ENCODE results near the gene BSPRY.
"Not testable (repeated sequence)": the region's sequence is repeated elsewhere in the genome, so short reads cannot be mapped to it uniquely, and the experiment has no call there.

BSPRY gene

GRCh38 chr9:113343732-113344231 is 5.6 kb upstream of the BSPRY start:
- DNase-seq: no peak

- no peak for DNase-seq
Observed at GRCh38 chr9:113345190-113345589, 4.2 kb upstream of the BSPRY start.

- no peak for DNase-seq
Observed at GRCh38 chr9:113345671-113346070, 3.7 kb upstream of the BSPRY start.

- no peak for DNase-seq
Observed at GRCh38 chr9:113348437-113348836, 904 bp upstream of the BSPRY start.

- DNase-seq: no peak
Observed at GRCh38 chr9:113349066-113349444, 286 bp upstream of the BSPRY start.

- DNase-seq: peak; percentile 9
Observed at GRCh38 chr9:113350107-113350661, 843 bp downstream of the BSPRY start.

GRCh38 chr9:113350937-113351336 is 1.6 kb downstream of the BSPRY start:
- peak; percentile 36 for DNase-seq

GRCh38 chr9:113352006-113352405 is 2.7 kb downstream of the BSPRY start:
- DNase-seq: no peak

- DNase-seq: no peak
Observed at GRCh38 chr9:113352411-113352810, 3.1 kb downstream of the BSPRY start.

- no peak for DNase-seq
Observed at GRCh38 chr9:113355040-113355596, 5.8 kb downstream of the BSPRY start.

- no peak for DNase-seq
Observed at GRCh38 chr9:113356686-113357292, 7.4 kb downstream of the BSPRY start.

- no peak for DNase-seq
Observed at GRCh38 chr9:113359385-113359784, 10.0 kb downstream of the BSPRY start.

- no peak for DNase-seq
Observed at GRCh38 chr9:113360242-113360842, 11.0 kb downstream of the BSPRY start.

GRCh38 chr9:113361304-113362018 is 12.1 kb downstream of the BSPRY start:
- no peak for DNase-seq

GRCh38 chr9:113363336-113363735 is 14.0 kb downstream of the BSPRY start:
- no peak for DNase-seq

- DNase-seq: no peak
Observed at GRCh38 chr9:113364951-113365350, 15.6 kb downstream of the BSPRY start.

- not testable (repeated sequence) for DNase-seq
Observed at GRCh38 chr9:113365652-113366051, 16.3 kb downstream of the BSPRY start.

GRCh38 chr9:113368348-113368981 is 19.1 kb downstream of the BSPRY start:
- DNase-seq: no peak

- DNase-seq: no peak
Observed at GRCh38 chr9:113368982-113369854, 19.9 kb downstream of the BSPRY start.

- DNase-seq: no peak
Observed at GRCh38 chr9:113369855-113370140, 20.5 kb downstream of the BSPRY start.

- DNase-seq: no peak
Observed at GRCh38 chr9:113370806-113371325, 21.5 kb downstream of the BSPRY start.

- no peak for DNase-seq
Observed at GRCh38 chr9:113372059-113372458, 22.7 kb downstream of the BSPRY start.
